Measurements from ENCODE around the gene H3-3A. TPM values are rescaled to one million over a fixed set of nuclear protein-coding genes. Genes with fewer than 3 reads are reported as not detected.

The H3-3A gene
- total RNA-seq, 1 donor from 2014 or later = 84.8 TPM

- no peak for TF ChIP-seq CTCF (IDR thresholded peaks at IDR 0.05; ENCODE audit: insufficient read depth, low read length, severe bottlenecking)
- Histone ChIP-seq H3K36me3 (ENCODE audit: control insufficient read depth, insufficient read depth, low read length) (no peaks in the 10 kb centered on the region), H3K4me3 (ENCODE audit: low read depth, low read length) (no peak overlapping the region), H3K27me3 (ENCODE audit: control insufficient read depth, insufficient read depth, low read length) (no peaks in the 10 kb centered on the region)
- no peak for FAIRE-seq
- no peak for DNase-seq (ENCODE audit: low read depth)
Measured at GRCh38 chr1:226119169-226119568, 56.7 kb downstream of the H3-3A start.

GRCh38 chr1:226120398-226120797, 57.9 kb downstream of the H3-3A start:
- Histone ChIP-seq H3K36me3 (ENCODE audit: control insufficient read depth, insufficient read depth, low read length) (no peaks in the 10 kb centered on the region), H3K4me3 (ENCODE audit: low read depth, low read length) (no peak overlapping the region), H3K27me3 (ENCODE audit: control insufficient read depth, insufficient read depth, low read length) (no peaks in the 10 kb centered on the region)
- DNase-seq (ENCODE audit: low read depth) (no peak), FAIRE-seq (no peak)
- TF ChIP-seq CTCF (IDR thresholded peaks at IDR 0.05; ENCODE audit: insufficient read depth, low read length, severe bottlenecking) = no peak

- peak overlapping the region; percentile 44 for H3K4me3 ChIP-seq (ENCODE audit: low read depth, low read length)
- no peak for FAIRE-seq
Measured at GRCh38 chr1:226121049-226121586, 58.6 kb downstream of the H3-3A start.

More at GRCh38 chr1:226121049-226121586, 58.6 kb downstream of the H3-3A start:
- no peak for DNase-seq (ENCODE audit: low read depth)
- Histone ChIP-seq H3K36me3 (ENCODE audit: control insufficient read depth, insufficient read depth, low read length) (no peaks in the 10 kb centered on the region), H3K27me3 (ENCODE audit: control insufficient read depth, insufficient read depth, low read length) (no peaks in the 10 kb centered on the region)
- no peak for TF ChIP-seq CTCF (IDR thresholded peaks at IDR 0.05; ENCODE audit: insufficient read depth, low read length, severe bottlenecking)

Other genes starting within 250 kb of the H3-3A start
- gene TMEM63A, start 180.3 kb upstream of the H3-3A start, total RNA-seq = 4.7 and 7.9 TPM in 2 replicates
- not detected in 2 replicates for gene LEFTY1, start 173.6 kb upstream of the H3-3A start, total RNA-seq
- gene PYCR2, start 138.5 kb upstream of the H3-3A start, total RNA-seq = 19.5 and 35.3 TPM in 2 replicates
- gene LEFTY2, start 121.5 kb upstream of the H3-3A start, total RNA-seq = not detected in 2 replicates
- gene SDE2, start 63.4 kb upstream of the H3-3A start, total RNA-seq = 41.1 and 46.1 TPM in 2 replicates
- gene ACBD3, start 124.0 kb downstream of the H3-3A start, total RNA-seq = 58.2 and 78.7 TPM in 2 replicates
- not detected in 2 replicates for gene MIXL1, start 160.9 kb downstream of the H3-3A start, total RNA-seq
- gene LIN9, start 246.4 kb downstream of the H3-3A start, total RNA-seq = 2.6 and 3.2 TPM in 2 replicates